Left colon (tissue), 2 donors: ENCODE data around the gene UBR1. TPM values are rescaled to one million over a fixed set of nuclear protein-coding genes. Genes with fewer than 3 reads are reported as not detected.
"Not testable (repeated sequence)": the region's sequence is repeated elsewhere in the genome, so short reads cannot be mapped to it uniquely, and the experiment has no call there.

Source experiments
- ATAC-seq: fragments of 200-7000 bp; cut with Tn5 transposase; one replicate; pipeline ENCODE4 v1.9.1; 2020; ENCODE audit warnings: mild to moderate bottlenecking, moderate library complexity
- DNase-seq, 2 donors: peaks; one replicate each; pipeline ENCODE4 v3.0.0-alpha.2; 2020
- intact Hi-C, 2 donors: fragments of 100-400 bp; cut with DNase I in 1 of 2; cut with micrococcal nuclease in 1 of 2; formaldehyde crosslinking; loops; one replicate each; pipeline versions ENCODE4 v1.11.2 to v1.14.0; 2022; cut with DNase I, micrococcal nuclease
- total RNA-seq, 2 donors: library from RNA; stranded (reverse); fragmentation: NEBNext Ultra II Directional; extraction: Animal tissue kit (Norgen Biotek cat#: 25700); gene quantifications; one replicate each; pipeline ENCODE4 v1.2.1, GENCODE V29; 2021
- donor health status: DM: no; HTN: no; CAD: no.
- donor health status: DM: yes; HTN: yes; CAD: no.

The UBR1 gene
- total RNA-seq, 2 donors from 2014 or later = 23.9 to 30.9 TPM

DNA sequence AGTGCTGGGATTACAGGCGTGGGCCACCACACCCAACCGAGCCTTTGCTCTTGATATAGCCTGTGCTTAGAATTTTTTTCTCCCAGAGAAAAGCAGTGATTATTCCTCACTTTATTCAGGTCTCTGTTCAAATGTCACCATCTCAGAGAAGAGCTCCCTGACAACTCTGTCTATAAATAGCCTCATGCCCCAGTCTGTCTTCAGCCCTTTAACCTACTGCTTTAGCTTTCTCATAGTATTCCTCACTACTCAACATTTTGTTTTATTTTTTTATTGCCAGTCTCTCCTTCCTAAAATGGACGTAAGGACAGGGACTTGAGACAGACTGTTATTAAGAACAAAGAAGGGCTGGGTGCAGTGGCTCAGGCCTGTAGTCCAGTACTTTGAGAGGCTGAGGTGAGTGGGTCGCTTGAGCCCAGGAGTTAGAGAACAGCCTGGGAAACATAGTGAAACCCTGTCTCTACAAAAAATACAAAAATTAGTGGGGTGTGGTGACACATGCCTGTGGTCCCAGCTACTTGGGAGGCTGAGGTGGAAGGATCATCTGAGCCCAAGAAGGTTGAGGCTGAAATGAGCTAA is 106.5 kb downstream of the UBR1 start:
- intact Hi-C loops = no loop called here
- DNase-seq = no peak

GRCh38 chr15:42996871-42997270 is 109.0 kb downstream of the UBR1 start:
- DNase-seq (no peak), ATAC-seq (no peak)
- intact Hi-C loops = no loop called here

More for the DNA sequence above, 106.5 kb downstream of the UBR1 start:
- no peak for ATAC-seq

GRCh38 chr15:42994546-42994945 is 111.3 kb downstream of the UBR1 start:
- intact Hi-C loops = no loop called here
- ATAC-seq = no peak
- no peak for DNase-seq

- intact Hi-C loops = no loop called here
- ATAC-seq (no peak), DNase-seq (no peak)
Observed at GRCh38 chr15:42992626-42993025, 113.2 kb downstream of the UBR1 start.

DNA sequence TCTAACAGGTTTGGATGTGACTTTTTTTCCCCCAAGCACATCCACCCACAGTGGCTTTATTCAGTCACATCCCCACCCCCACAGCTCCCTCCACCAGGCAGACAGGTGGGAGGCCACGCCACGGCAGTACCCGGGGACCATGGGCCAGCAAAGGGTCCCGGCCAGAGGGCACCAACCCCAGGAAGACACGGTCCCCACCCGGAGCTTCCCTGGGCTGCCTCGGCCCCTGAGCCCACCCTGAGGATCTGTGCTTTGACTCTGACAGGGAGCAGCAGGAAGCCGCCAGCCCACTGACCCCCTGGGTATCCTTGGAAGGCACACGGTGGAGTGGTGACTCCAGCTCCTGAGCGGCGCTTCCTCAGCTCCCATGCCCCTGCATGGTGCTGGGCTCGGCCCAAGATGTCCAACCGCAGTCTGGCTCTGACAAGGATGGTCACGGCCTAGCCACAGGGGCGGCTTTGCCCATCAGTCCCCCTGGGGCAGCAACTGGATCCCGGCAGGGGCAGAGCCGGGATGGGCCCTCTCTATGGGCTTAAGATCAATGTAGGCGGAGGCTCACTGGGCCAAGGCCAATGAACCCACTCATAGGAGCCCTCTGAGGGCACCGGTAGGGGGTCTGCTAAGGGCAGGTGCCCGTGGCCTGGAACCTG is 119.0 kb downstream of the UBR1 start:
- intact Hi-C loops = no loop called here
- DNase-seq = no peak
- no peak for ATAC-seq

DNA sequence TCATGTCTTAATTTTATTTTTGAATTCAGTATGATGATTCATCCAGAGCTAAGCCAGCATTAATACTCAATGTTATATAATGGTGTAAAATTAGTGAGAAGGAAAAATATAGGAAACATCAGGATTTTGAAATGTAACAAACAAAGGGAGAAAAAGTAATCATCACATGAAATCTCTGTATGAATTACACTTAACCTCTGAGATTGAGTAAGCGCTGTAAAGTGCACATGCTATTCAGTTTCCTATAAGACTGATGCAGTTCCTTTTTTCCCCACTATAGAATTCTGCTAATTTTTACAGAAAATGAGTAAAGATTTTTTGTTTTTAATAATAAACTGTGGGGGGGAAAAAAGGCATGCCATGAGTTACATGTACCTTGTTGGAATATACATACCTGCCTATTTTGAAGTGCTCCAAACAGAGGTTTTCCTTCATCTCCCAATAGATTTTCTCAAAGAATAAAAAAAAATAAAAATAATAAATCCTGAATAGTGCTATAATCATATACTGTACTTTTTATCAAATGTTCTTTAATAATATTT is 121.3 kb downstream of the UBR1 start:
- ATAC-seq (no peak), DNase-seq (no peak)
- intact Hi-C loops = no loop called here

GRCh38 chr15:42979113-42979512 is 126.7 kb downstream of the UBR1 start:
- ATAC-seq, intact Hi-C loops, DNase-seq: not testable (repeated sequence)

- intact Hi-C loops = no loop called here
- DNase-seq (no peak), ATAC-seq (no peak)
Observed at GRCh38 chr15:42974202-42974862, 131.5 kb downstream of the UBR1 start.

- ATAC-seq (no peak), DNase-seq (no peak)
- intact Hi-C loops = no loop called here
Observed at GRCh38 chr15:42973114-42973513, 132.7 kb downstream of the UBR1 start.

GRCh38 chr15:42971830-42972229 is 134.0 kb downstream of the UBR1 start:
- intact Hi-C loops = no loop called here
- no peak for DNase-seq
- no peak for ATAC-seq

DNA sequence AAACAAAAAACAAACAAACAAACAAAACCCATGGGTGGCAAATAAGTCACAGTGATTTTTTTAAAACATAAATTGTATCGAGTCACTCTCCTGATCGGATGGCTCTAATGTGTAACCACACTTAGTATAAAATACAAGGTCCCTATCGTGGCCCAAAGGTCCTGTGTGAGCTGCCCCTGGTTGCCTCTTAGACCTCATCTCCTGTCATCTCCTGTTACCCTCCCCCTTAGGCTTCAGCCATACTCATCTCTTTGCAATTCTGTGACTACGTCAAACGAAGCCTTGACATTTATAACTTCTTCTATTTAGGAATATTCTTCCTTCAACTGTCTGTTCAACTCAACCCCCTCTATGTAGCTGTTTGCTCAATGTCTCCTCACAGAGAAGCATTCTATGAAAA is 141.4 kb downstream of the UBR1 start:
- intact Hi-C loops = no loop called here
- no peak for ATAC-seq
- DNase-seq = no peak

- ATAC-seq (no peak), DNase-seq (no peak)
- intact Hi-C loops = no loop called here
Observed at GRCh38 chr15:42955518-42955917, 150.3 kb downstream of the UBR1 start.

GRCh38 chr15:42954291-42954690 is 151.5 kb downstream of the UBR1 start:
- DNase-seq (no peak), ATAC-seq (no peak)
- intact Hi-C loops = no loop called here

- ATAC-seq, intact Hi-C loops, DNase-seq: not testable (repeated sequence)
Observed at GRCh38 chr15:42948898-42949297, 156.9 kb downstream of the UBR1 start.

GRCh38 chr15:42940527-42940926 is 165.3 kb downstream of the UBR1 start:
- DNase-seq = no peak
- intact Hi-C loops = no loop called here
- no peak for ATAC-seq

GRCh38 chr15:42939841-42940240 is 166.0 kb downstream of the UBR1 start:
- ATAC-seq (no peak), DNase-seq (no peak)
- intact Hi-C loops = no loop called here

- no peak for DNase-seq
- ATAC-seq = no peak
- intact Hi-C loops = no loop called here
Observed at GRCh38 chr15:42937143-42937542, 168.7 kb downstream of the UBR1 start.

GRCh38 chr15:42933886-42934667 is 171.8 kb downstream of the UBR1 start:
- intact Hi-C loops = no loop called here
- no peak for DNase-seq
- ATAC-seq = no peak

DNA sequence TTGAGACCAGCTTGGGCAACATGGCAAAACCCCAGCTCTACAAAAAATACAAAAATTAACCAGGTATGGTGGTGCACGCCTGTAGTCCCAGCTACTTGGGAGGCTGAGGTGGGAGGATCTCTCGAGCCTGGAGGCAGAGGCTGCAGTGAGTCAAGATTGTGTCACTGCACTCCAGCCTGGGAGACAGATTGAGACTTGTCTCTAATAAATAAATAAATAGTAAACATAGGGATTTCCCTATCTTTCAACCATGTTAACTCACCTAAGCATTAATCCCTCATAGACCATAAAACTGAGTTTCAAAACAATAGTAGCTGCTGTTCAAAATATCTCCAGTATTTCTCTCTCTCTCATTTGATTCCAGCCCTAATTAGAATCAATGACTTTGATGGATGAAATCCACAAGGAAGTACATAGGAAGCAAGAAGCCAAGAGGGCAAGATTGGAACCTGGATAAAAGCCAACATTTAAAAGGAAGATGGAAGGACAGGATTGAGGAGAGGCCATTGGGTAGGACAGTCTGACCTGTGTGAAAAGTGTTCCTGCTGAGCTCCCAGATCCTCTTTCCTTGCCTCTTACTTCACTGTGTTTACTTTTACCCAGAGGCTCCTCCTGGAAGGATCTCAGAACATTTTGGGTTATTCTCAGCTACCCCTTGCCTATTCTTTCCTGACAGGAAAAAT is 172.9 kb downstream of the UBR1 start:
- no peak for ATAC-seq
- intact Hi-C loops = no loop called here
- no peak for DNase-seq
